HG02973 (cell line): ENCODE results near the gene PRKAA2.

Experiments used
- ATAC-seq: cut with Tn5 transposase; IDR thresholded peaks from one replicate; pipeline ENCODE4 v1.9.1; 2021; ENCODE audit warnings: moderate library complexity; ENCODE audit not compliant: unreplicated experiment

Gene PRKAA2

GRCh38 chr1:56654126-56654923 lies 9.2 kb downstream of the PRKAA2 start:
- no peak for ATAC-seq

DNA sequence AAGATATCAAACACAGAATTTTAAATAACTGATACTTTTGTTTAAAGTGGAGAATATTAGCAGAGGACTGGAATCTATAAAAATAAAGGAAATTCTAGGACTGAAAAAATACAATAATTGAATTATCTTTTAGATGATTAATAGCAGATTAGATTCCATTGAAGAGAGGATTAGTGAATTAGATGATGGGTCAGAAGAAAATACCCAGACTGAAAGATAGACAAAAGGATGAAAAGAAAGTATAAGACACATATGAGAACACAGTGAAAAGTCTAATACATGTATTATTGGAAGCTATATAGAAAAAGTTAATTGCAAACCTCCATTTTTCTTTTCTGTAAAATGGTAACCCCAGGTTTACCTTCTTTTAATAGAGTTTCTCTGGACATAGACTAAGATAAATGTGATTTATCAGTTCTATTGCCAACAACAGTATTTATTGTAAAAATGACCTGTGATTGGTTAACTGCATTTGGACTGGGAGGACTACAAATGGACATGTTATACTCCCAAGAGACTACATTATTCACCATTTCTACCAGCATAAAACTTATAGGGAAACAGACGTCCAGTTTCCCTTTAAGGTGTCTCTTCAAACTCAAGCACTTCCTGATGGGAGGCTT lies 11.0 kb downstream of the PRKAA2 start:
- no peak for ATAC-seq

GRCh38 chr1:56658254-56658653 lies 13.1 kb downstream of the PRKAA2 start:
- ATAC-seq, result no peak

DNA sequence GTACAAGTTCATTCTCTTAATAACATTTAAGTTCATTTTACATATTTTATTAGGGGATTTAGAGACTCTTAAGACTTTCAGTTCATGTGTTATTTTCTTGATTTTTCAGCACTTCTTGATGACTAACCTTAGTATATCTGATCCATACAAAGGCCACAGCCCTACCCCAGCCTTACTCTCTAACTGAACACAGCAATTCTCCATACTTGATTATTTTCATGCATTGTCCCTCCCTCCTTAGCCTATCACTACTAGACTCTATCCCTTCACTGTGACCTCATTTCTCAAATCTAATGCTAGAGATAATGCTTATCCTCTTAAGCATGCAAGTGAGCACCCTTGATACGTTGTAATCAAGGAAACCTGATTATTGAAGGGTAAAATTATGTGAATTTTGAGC lies 15.2 kb downstream of the PRKAA2 start:
- ATAC-seq, result no peak

DNA sequence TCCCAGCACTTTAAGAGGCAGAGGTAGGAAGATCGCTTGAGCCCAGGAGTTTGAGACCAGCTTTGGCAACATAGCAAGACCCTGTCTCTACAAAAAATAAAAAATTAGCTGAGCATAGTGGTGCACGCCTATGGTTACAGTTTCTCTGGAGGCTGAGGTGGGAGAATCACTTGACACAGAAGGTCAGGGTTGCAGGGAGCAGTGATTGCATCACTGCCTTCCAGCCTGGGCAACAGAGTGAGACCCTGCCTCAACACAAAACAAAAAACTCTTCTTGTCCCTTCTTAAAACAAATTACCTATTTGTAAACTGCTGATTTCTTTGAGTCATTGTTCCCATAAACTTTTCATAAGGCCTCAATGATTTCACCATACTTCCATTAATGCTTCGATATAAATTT lies 18.7 kb downstream of the PRKAA2 start:
- no peak for ATAC-seq

DNA sequence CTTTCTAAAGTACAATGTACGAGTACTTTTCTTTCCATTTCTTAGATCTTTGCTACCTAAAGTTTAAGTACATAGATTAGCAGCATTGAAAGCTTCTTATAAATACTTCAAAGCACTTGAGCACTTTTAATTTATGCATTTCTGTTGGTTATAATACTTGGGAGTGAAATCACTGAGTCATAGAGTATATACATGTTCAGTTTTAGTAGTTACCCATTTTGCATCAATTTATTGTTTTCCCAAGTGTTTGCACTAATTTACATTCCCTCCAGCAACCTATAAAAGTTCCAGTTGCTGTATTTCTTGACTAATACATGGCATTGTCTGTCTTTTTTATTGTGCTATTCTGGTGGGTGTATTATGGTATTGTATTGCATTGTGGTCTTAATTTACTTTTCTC lies 20.3 kb downstream of the PRKAA2 start:
- no peak for ATAC-seq

DNA sequence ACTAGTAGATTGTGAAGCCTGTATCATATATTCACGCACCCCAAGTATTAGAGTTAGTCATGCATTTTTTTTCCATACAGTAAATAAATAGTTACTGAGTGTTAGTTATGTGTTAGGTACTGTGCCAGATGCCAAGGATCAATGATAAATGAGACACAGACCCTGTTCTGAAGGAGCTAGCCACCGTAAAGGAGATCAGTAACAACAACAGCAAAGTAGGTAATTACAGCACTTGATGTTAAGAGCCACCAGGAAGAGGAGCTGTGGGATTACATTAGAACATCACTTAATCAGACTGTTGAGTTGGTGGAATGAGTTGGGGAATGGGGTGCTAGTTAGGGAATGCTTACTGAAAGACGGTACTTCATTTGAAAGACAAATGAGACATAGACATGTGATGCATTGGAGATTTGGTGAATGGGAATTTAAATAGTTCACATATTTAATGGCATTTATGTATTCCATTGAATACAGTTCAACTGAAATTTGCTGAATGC lies 21.0 kb downstream of the PRKAA2 start:
- no peak for ATAC-seq

DNA sequence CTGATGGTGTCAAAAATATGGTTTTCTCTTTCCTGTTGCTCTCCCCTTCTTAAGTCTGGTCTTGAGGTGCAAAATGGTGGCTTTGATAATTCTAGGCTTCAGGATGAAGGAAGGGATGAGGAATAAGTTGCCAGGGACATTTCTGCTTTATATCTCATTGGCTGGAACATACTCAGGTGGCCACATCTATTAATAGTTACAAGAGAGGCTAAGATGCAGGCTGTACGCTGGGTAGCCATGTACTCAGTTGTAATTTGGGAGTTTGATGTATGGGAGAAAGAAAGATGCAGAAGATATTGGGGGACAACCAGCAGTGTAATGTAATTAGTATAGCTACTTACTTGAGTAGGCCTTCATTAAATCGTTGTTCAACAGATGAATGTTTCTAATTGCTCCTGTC lies 25.2 kb downstream of the PRKAA2 start:
- ATAC-seq, result no peak

- ATAC-seq, result no peak
Measured at GRCh38 chr1:56671085-56671484, 26.0 kb downstream of the PRKAA2 start.

- no peak for ATAC-seq
Measured at GRCh38 chr1:56671542-56671941, 26.4 kb downstream of the PRKAA2 start.

- no peak for ATAC-seq
Measured at GRCh38 chr1:56672579-56672978, 27.5 kb downstream of the PRKAA2 start.

- ATAC-seq, result no peak
Measured at GRCh38 chr1:56675763-56676162, 30.6 kb downstream of the PRKAA2 start.

DNA sequence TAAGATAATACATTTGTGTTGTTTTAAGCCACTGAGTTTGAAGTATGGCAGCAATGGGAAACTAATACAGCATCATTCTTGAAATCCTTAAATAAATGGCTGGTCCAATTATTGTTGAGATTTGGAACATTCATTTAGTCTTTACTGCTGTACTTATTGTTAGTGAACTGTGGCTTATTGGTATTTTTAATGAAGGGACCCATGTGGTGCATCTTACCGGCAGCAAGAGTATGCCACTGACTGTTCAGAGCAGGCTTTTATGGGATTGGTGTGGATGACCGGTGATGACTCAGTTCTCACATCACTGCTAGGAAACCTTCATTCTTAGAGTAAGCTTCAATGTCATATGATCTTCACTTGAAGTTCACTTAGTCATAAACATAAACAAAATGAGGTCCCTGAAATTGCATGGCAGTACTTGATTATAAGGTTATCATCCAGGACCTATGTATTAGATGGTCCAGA lies 31.5 kb downstream of the PRKAA2 start:
- ATAC-seq, result no peak

GRCh38 chr1:56683569-56683968 lies 38.5 kb downstream of the PRKAA2 start:
- ATAC-seq, result no peak

GRCh38 chr1:56686169-56686568 lies 41.1 kb downstream of the PRKAA2 start:
- no peak for ATAC-seq

DNA sequence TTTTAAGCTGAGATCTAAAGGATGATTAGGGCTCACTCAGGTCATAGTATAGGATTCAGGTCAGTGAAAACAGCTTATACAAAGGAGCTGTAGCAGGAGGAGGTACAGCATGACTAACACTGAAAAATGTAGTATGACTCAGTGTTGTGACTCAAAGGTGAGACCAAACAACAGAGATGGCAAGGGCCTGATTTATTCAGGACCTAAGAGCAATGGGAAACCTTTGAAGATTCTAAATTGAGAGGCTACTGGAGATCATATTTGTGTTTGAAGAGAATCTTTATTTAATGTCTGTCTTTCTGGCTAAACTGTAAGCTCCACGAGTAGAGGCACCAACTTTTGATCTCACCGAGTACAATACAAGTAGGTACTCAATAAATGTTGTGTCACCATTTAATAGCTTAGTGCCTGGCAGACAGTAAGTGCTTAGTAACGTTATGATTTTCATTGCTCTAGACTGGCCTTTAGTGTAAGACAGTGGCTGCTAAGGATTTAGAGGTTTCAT lies 43.5 kb downstream of the PRKAA2 start:
- peak; percentile 78 for ATAC-seq

GRCh38 chr1:56696663-56697062 lies 51.5 kb downstream of the PRKAA2 start:
- no peak for ATAC-seq

- no peak for ATAC-seq
Measured at GRCh38 chr1:56703747-56704146, 58.6 kb downstream of the PRKAA2 start.

- ATAC-seq, result no peak
Measured at GRCh38 chr1:56707379-56707778, 62.3 kb downstream of the PRKAA2 start.

- ATAC-seq, result peak; percentile 62
Measured at GRCh38 chr1:56709269-56709880, 64.3 kb downstream of the PRKAA2 start.

GRCh38 chr1:56709995-56710394 lies 64.9 kb downstream of the PRKAA2 start:
- ATAC-seq, result no peak

DNA sequence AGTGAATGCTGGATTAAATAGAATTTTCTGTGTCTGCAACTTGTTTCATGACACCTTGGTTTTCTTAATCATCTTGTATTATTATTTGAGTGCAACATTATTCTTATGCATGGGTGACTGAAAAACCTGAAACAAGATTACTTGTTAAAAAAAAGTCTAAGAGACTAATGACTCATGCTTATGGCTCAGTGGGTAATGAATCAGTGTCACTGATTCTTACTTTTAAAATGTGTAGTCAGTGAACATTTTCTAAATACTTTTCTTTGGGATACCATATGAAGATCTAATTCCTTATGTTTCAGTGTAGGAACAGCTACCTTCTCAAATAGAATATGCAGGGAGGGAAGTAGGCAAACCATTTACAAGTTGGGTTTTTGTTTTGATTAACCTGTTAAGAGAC lies 65.5 kb downstream of the PRKAA2 start:
- no peak for ATAC-seq
